Stimulated activated CD8-positive, alpha-beta memory T cell treated with anti-CD3 and anti-CD28 coated beads, Interleukin-12 subunit alpha, Interleukin-12 subunit beta, amount 100 ng/mL, for 24 hours (primary cell): ENCODE results near the gene XYLT2.
"Not testable (repeated sequence)": the region's sequence is repeated elsewhere in the genome, so short reads cannot be mapped to it uniquely, and the experiment has no call there.

ENCODE experiments used
- DNase-seq: peaks from one replicate; pipeline ENCODE4 v3.0.0-alpha.2; 2020; ENCODE audit errors: extremely low read depth

Gene XYLT2

DNA sequence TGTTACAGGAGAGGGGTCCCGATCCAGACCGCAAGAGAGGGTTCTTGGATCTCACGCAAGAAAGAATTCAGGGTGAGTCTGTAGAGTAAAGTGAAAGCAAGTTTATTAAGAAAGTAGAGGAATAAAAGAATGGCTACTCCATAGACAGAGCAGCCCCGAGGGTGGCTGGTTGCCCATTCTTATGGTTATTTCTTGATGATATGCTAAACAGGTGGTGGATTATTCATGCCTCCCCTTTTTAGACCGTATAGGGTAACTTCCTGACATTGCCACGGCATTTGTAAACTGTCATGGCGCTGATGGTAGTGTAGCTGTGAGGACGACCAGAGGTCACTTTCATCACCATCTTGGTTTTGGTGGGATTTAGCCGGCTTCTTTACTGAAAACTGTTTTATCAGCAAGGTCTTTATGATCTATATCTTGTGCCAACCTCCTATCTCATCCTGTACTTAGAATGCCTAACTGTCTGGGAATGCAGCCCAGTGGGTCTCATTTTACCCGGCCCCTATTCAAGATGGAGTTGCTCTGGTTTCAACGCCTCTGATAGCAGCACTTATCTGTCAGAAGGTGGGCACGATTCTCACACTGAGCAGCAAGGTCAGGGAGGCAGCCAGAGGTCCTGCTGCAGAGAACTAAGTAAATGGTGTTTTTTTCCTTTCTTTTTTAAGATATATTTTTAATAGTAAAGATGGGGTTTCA lies 26.5 kb upstream of the XYLT2 start:
- DNase-seq = no peak

DNA sequence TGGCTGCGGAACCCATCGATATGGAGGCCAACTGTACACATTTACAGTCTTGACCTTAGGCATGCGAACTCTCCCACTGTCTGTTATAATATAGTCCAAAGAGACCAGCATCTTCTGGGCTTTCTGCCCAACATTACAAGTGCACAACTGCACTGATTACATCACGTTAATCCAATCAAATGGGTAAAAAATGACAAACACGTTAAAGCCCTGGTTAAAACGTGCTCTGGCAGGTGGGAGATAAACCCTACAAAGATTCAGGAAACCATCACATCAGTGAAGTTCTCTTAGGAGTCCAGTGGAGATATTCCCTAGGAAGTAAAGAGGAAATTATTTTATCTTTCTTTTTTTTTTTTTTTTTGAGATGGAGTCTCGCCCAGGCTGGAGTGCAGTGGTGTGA lies 23.7 kb upstream of the XYLT2 start:
- no peak for DNase-seq

DNA sequence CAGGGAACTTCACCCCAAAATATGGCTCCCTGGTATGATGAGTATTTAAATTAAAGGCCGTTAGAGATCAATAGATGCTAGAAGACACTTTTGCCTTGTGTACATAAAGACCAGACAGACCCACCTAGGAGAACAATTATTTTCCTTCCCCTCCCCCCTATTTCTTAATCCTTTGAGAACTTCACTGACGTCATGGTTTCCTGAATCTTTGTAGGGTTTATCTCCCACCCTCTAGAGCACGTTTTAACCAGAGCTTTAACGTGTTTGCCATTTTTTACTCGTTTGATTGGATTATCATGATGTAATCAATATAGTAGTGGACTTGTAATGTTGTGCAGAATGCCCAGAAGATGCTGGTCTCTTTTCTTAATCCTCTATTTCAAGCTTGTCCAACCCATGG lies 22.9 kb upstream of the XYLT2 start:
- DNase-seq = no peak

DNA sequence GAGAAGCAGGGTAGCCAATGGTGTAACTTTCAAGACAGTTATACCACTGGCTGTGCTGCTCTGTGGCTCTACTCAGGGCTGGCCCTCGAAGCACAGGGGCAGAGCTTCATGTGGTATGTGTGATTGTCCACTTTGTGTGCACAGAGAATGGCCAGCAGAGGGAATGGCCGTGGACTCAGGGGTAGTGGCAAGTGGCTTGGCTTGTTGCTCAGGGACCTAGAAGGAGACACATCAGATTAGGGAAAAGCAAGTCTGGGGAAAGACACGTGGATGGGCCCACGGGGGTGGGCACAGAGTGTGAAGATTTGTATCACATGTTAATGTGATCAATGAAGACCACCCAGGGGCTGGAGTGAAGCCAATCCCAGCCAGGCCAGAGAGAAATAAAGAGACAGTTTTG lies 20.0 kb upstream of the XYLT2 start:
- no peak for DNase-seq

- no peak for DNase-seq
Observed at GRCh38 chr17:50326831-50327364, 19.0 kb upstream of the XYLT2 start.

GRCh38 chr17:50328363-50329325 lies 17.3 kb upstream of the XYLT2 start:
- DNase-seq = no peak

GRCh38 chr17:50329716-50330115 lies 16.2 kb upstream of the XYLT2 start:
- no peak for DNase-seq

DNA sequence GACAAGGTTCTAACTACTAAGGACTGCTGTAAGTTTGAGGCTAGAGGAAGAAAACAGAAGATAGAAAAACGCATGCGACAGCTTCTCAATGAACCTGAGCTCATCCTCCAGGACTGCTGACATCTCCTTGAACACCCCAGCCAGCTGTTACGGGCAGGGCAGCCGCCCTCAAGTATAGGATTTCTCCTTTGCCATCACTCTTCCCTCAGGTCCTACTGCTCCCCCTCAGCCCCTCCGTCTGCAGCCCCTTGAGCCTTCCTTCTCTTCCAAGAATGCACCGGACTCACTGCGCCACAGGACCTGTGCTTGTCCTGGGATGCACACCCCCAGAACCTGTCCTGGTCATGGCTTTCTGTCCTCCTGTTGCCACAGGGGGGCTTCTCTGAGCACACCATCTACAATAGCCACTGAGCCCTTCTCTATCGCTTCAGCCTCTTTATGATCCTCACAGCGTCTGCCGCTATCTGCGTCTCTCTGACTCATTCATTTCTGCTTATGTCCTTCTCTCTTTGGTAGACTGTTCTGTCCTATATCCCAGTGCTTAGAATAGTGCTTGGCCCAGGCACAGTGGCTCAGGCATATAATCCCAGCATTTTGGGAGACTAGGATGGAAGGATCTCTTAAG lies 15.7 kb upstream of the XYLT2 start:
- no peak for DNase-seq

DNA sequence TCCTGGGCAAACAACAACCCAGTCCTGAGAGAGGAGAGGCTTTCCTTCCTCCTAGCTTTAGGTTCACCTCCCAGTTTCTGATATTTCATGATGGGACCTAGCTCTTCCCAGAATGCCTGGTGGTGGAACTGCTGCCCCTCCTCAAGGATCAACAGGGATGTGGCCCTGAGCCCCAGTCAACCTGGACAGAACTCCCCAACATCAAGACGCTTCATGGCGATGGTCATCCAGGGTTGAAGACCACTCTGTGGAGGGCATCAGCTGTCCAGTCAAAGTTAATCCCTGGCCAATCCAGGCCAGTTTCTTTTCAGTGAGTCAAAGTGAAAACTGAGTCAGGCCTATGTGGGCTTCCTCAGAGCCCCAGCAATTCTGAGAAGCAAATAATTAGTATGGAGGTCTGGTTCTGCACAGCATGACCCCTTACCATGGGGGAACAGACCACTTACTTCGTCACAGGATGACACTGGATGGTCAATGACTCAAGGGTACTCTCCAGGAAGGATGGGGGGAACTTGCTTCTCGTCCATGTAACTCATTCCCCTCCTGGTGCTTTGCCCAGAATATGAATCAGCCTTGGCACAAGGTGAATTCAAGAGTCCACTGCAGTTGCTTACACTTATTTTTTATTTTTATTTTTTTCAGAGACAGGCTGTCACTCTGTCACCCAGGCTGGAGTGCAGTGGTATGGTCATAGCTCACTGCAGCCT lies 14.7 kb upstream of the XYLT2 start:
- no peak for DNase-seq

DNA sequence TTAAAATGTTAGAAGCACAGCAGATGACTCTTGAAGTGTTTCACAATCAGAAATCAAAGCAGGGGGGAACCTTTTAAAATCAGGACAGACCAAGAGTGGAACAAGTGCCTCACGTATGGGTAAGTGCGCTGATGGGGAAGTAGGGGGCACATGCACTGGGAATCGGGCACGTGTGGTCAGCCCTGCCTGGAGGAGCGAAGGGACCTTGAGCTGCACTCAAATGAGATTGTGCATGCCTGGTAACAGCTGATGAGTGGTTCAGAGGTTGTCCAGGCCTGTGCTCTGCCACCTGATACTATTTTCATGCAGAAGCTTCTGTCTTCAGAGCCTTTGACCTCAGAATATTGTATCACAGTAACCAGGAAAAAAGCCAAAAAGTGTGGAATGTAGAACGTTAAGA lies 13.7 kb upstream of the XYLT2 start:
- no peak for DNase-seq

- DNase-seq = not testable (repeated sequence)
Observed at GRCh38 chr17:50333291-50334057, 12.5 kb upstream of the XYLT2 start.

GRCh38 chr17:50337956-50338355 lies 8.0 kb upstream of the XYLT2 start:
- no peak for DNase-seq

DNA sequence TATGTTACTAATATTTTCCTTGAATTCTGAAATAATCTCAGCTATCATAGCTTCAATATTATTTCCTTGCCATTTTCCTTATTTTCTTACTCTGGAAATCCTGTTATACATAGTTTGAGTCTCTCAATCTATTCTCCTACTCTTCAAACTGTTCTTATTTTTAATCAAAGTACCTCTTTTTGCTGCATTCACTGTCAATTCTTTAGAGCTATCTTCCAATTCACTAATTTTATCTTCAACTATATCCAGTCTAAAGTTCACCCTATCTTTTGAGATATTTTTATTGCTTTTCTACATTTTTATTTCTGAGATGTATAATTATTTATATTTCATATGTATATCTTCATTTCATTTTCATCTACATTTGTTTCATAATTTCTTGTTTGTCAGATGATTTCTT lies 7.3 kb upstream of the XYLT2 start:
- DNase-seq = no peak

DNA sequence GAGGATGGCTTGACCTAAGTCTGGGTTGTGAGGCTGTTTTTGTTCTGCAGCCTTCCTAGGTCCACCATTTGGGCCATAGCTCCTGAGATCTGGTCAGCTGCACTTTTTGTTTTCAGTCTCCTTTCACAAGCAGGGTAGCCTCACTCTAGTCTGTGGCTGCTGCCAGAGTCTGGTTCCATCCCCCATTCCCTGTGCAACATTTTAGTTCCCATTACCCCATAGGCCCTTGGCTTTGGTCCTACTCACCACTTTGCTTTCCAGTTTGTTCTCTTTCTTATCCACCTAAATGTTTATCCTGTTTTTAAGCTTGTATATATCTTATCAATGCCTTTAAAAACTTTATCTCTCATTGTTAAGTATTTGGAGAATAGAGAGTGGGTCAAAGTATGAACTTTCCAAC lies 6.5 kb upstream of the XYLT2 start:
- no peak for DNase-seq

- no peak for DNase-seq
Observed at GRCh38 chr17:50344731-50345365, 1.1 kb upstream of the XYLT2 start.

- DNase-seq = peak; percentile 7
Observed at GRCh38 chr17:50346313-50347116, 589 bp downstream of the XYLT2 start.

DNA sequence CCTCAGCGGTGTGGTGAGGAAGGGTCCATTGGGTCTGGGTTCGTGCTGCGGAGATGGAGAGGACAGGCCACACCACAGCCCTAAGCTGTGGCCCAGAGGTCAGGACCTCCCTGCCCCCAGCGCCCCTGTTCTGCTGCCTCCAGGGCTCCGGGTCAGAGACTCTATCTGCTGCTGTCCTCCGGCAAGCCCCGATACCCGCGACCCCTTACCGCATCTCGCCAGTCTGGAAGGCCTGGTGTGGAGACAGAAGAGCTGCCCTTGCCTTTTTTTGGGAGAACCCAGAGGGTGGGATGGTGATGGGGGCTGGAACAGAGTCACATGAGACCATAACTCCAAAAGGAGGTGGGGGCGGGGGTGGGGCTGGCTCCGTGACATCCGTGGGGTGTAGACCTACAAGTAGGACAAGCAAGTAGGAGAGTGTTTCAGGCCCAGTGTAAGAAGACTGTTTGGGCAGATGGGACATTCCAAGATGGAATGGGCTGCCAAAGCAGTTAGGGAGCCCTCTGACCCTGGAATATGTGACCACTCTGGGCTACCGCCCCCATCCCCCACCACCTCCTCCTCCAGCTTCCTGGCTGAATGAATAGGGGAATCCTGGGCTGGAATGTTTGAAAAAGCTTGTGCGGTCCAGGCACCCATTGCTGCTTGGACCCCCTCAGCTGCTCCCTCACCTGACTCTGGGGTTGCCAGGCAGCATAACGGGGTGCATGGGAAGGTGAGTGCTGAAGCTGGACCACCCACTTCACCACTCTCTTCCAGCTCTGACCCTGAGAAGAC lies 1.4 kb downstream of the XYLT2 start:
- DNase-seq = no peak

DNA sequence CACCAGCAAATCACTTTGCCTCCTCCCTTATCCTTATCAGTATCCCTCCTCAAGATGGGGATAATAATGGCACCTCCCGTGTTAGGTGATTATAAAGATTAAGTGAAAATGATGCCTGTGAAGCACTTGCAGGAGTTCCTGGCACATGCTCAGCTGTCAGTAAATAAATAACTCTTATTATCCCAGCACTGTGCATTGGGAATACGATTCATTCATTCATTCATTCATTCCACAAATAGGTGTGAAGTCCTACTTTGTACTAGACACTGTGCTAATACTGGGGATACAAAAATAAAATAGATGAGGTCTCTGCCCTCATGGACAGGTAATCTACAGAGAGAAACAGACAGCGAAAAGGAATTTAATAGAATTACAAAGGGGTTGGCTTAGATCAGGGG lies 2.0 kb downstream of the XYLT2 start:
- DNase-seq = no peak
